ENCODE measurements around the gene RAP1GAP2.

DNA sequence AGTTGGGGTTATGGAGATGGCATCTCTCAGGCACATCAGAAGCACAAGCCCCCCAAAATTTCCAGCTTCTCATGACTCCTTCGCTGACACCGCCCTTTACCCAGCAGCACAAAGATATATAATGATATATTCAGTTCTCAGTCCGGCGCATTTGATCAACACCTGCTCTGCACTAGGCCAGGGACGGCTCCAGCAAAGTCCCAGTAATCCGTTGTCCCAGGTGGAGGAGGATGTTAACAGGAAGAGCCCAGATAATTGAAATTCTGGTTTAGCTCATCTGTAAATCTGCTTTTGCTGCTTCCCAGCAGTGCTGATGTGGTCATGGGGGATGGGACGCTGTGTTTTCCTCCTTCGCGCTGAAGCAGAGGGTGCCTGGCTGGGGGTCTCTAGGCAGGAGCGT is 135.6 kb downstream of the RAP1GAP2 start:
- TF ChIP-seq EZH2 (IDR thresholded peaks at IDR 0.05; ENCODE audit: borderline replicate concordance, low read depth, low read length, severe bottlenecking), result no peak
- TF ChIP-seq, protein P1, sequence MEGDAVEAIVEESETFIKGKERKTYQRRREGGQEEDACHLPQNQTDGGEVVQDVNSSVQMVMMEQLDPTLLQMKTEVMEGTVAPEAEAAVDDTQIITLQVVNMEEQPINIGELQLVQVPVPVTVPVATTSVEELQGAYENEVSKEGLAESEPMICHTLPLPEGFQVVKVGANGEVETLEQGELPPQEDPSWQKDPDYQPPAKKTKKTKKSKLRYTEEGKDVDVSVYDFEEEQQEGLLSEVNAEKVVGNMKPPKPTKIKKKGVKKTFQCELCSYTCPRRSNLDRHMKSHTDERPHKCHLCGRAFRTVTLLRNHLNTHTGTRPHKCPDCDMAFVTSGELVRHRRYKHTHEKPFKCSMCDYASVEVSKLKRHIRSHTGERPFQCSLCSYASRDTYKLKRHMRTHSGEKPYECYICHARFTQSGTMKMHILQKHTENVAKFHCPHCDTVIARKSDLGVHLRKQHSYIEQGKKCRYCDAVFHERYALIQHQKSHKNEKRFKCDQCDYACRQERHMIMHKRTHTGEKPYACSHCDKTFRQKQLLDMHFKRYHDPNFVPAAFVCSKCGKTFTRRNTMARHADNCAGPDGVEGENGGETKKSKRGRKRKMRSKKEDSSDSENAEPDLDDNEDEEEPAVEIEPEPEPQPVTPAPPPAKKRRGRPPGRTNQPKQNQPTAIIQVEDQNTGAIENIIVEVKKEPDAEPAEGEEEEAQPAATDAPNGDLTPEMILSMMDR (IDR thresholded peaks at IDR 0.05; ENCODE audit: borderline replicate concordance, extremely low read depth, low read length, poor library complexity, severe bottlenecking), result no peak

Data from DND-41 (cell line).